ENCODE results near the gene ACTN1.
"Not testable (repeated sequence)": the region's sequence is repeated elsewhere in the genome, so short reads cannot be mapped to it uniquely, and the experiment has no call there.

The ACTN1 gene

GRCh38 chr14:68862954-68863594 lies 116.0 kb downstream of the ACTN1 start:
- TF ChIP-seq CTCF (IDR thresholded peaks at IDR 0.05; ENCODE audit: borderline replicate concordance, control extremely low read depth, extremely low read depth, insufficient read depth, missing control alignments): peak; percentile 65
- in situ Hi-C loops (cut with MboI; ENCODE audit: low sequenced_read_pairs, unreplicated experiment): no loop called here
- peak; percentile 81 for DNase-seq (ENCODE audit: low spot score)

GRCh38 chr14:68860771-68861170 lies 118.3 kb downstream of the ACTN1 start:
- in situ Hi-C loops (cut with MboI; ENCODE audit: low sequenced_read_pairs, unreplicated experiment): no loop called here
- TF ChIP-seq CTCF (IDR thresholded peaks at IDR 0.05; ENCODE audit: borderline replicate concordance, control extremely low read depth, extremely low read depth, insufficient read depth, missing control alignments): no peak
- no peak for DNase-seq (ENCODE audit: low spot score)

- no peak for TF ChIP-seq CTCF (IDR thresholded peaks at IDR 0.05; ENCODE audit: borderline replicate concordance, control extremely low read depth, extremely low read depth, insufficient read depth, missing control alignments)
- no peak for DNase-seq (ENCODE audit: low spot score)
- in situ Hi-C loops (cut with MboI; ENCODE audit: low sequenced_read_pairs, unreplicated experiment): no loop called here
These were observed 121.5 kb downstream of the ACTN1 start for GRCh38 chr14:68857516-68858070.

- in situ Hi-C loops (cut with MboI; ENCODE audit: low sequenced_read_pairs, unreplicated experiment): no loop called here
- no peak for DNase-seq (ENCODE audit: low spot score)
- no peak for TF ChIP-seq CTCF (IDR thresholded peaks at IDR 0.05; ENCODE audit: borderline replicate concordance, control extremely low read depth, extremely low read depth, insufficient read depth, missing control alignments)
These were observed 122.5 kb downstream of the ACTN1 start for GRCh38 chr14:68856572-68856971.

GRCh38 chr14:68854421-68854820 lies 124.7 kb downstream of the ACTN1 start:
- no peak for TF ChIP-seq CTCF (IDR thresholded peaks at IDR 0.05; ENCODE audit: borderline replicate concordance, control extremely low read depth, extremely low read depth, insufficient read depth, missing control alignments)
- no peak for DNase-seq (ENCODE audit: low spot score)
- in situ Hi-C loops (cut with MboI; ENCODE audit: low sequenced_read_pairs, unreplicated experiment): no loop called here

GRCh38 chr14:68853749-68854148 lies 125.4 kb downstream of the ACTN1 start:
- in situ Hi-C loops (cut with MboI; ENCODE audit: low sequenced_read_pairs, unreplicated experiment): no loop called here
- TF ChIP-seq CTCF (IDR thresholded peaks at IDR 0.05; ENCODE audit: borderline replicate concordance, control extremely low read depth, extremely low read depth, insufficient read depth, missing control alignments): no peak
- no peak for DNase-seq (ENCODE audit: low spot score)

- DNase-seq (ENCODE audit: low spot score); in situ Hi-C loops (cut with MboI; ENCODE audit: low sequenced_read_pairs, unreplicated experiment): not testable (repeated sequence)
These were observed 126.6 kb downstream of the ACTN1 start for GRCh38 chr14:68852493-68852892.

All from GM13976 (cell line).